Panc1 (cell line): ENCODE measurements around the gene THADA. TPM values are rescaled to one million over a fixed set of nuclear protein-coding genes. Genes with fewer than 3 reads are reported as not detected.

Experiments used
- ATAC-seq: fragments of 200-7000 bp; cut with Tn5 transposase; 2 replicates; pipeline ENCODE4 v1.9.1; 2020; ENCODE audit warnings: mild to moderate bottlenecking, moderate library complexity
- BruUV-seq: library from RNA; stranded (reverse); fragments of 400-500 nt; replicated peaks from 2 replicates; lab custom pipeline; 2021; lab: Mats Ljungman, UMichigan
- CTCF ChIA-PET: fragments of 300-600 bp; sonication (Branson Sonifier 250); formaldehyde crosslinking; loops from one replicate; lab custom pipeline; 2022; ENCODE audit warnings: antibody characterized with exemption; lab: Charles Lee
- POLR2A ChIA-PET: fragments of 300-600 bp; sonication (Branson Sonifier 250); formaldehyde crosslinking; loops from one replicate; lab custom pipeline; 2022; ENCODE audit warnings: antibody characterized with exemption; lab: Charles Lee
- DNase-seq: peaks from one replicate; pipeline ENCODE4 v3.0.0-alpha.2; 2010; ENCODE audit warnings: low read depth, low spot score
- H3K27ac ChIP-seq: 2 replicates; pipeline ENCODE4 v1.5.1; 2011; ENCODE audit warnings: mild to moderate bottlenecking, low read length, inconsistent platforms
- H3K27me3 ChIP-seq: fragments of 200-500 bp; sonication (Bioruptor generic); 2 replicates; pipeline ENCODE4 v1.6.0; 2014; ENCODE audit warnings: low read length, inconsistent platforms; ENCODE audit not compliant: control insufficient read depth, insufficient read depth
- H3K36me3 ChIP-seq: fragments of 200-500 bp; sonication (Bioruptor generic); 2 replicates; pipeline ENCODE4 v1.5.1; 2014; ENCODE audit warnings: inconsistent platforms, mild to moderate bottlenecking, low read length, moderate library complexity; ENCODE audit not compliant: control insufficient read depth, insufficient read depth
- H3K4me1 ChIP-seq: 2 replicates; pipeline ENCODE4 v1.5.1; 2011; ENCODE audit warnings: inconsistent platforms, mild to moderate bottlenecking, low read length, moderate library complexity; ENCODE audit not compliant: control insufficient read depth, insufficient read depth
- H3K4me3 ChIP-seq, 2 experiments: 2 replicates each; pipeline ENCODE4 v1.5.1; 2011 to 2012; ENCODE audit warnings: low read depth in 2 of 2, low read length in 2 of 2, mild to moderate bottlenecking in 2 of 2, inconsistent platforms in 1 of 2, moderate library complexity in 1 of 2
- H3K9me3 ChIP-seq: fragments of 200-500 bp; sonication (Bioruptor generic); 2 replicates; pipeline ENCODE4 v1.5.1; 2014; ENCODE audit warnings: low read depth, mild to moderate bottlenecking, inconsistent platforms, low read length, moderate library complexity; ENCODE audit not compliant: control insufficient read depth, insufficient read depth
- CTCF ChIP-seq: fragments of 450-650 bp; IDR thresholded peaks from 2 replicates; pipeline ENCODE4 v1.5.1; 2017; ENCODE audit warnings: mild to moderate bottlenecking
- POLR2AphosphoS5 ChIP-seq: IDR thresholded peaks from 2 replicates; pipeline ENCODE4 v1.6.1; 2012; ENCODE audit warnings: mild to moderate bottlenecking, low read depth, low read length, moderate library complexity
- SIN3A ChIP-seq: IDR thresholded peaks from 2 replicates; pipeline ENCODE4 v1.6.1; 2012; ENCODE audit warnings: low read depth, mild to moderate bottlenecking, low read length, moderate library complexity, borderline replicate concordance; ENCODE audit not compliant: insufficient read depth
- TCF7L2 ChIP-seq: IDR thresholded peaks from 2 replicates; pipeline ENCODE4 v1.6.1; 2011; ENCODE audit warnings: mild to moderate bottlenecking, low read depth, low read length, inconsistent platforms
- in situ Hi-C: cut with HindIII; loops from 2 replicates; pipeline ENCODE4 v1.10.0; 2016; ENCODE audit warnings: low sequenced_read_pairs, low pct_unique_long_range_greater_than_20kb
- intact Hi-C: fragments of 100-400 bp; cut with micrococcal nuclease; formaldehyde crosslinking; loops from one replicate; pipeline ENCODE4 v1.10.0; 2022; ENCODE audit not compliant: unreplicated experiment
- total RNA-seq: library from RNA; stranded (reverse); gene quantifications from one replicate; pipeline ENCODE4 v1.2.1, GENCODE V29; 2021; ENCODE audit not compliant: unreplicated experiment
- TF ChIP-seq, protein P1 (sequence below), 2 experiments: IDR thresholded peaks; 2 replicates each; pipeline ENCODE4 v1.6.1; 2011 to 2012; ENCODE audit warnings: low read depth in 2 of 2, control low read depth in 1 of 2, low read length in 1 of 2, mild to moderate bottlenecking in 1 of 2, moderate library complexity in 1 of 2; ENCODE audit not compliant: insufficient read depth in 1 of 2

THADA gene
- total RNA-seq, 1 experiment from 2014 or later = 37.2 TPM

DNA sequence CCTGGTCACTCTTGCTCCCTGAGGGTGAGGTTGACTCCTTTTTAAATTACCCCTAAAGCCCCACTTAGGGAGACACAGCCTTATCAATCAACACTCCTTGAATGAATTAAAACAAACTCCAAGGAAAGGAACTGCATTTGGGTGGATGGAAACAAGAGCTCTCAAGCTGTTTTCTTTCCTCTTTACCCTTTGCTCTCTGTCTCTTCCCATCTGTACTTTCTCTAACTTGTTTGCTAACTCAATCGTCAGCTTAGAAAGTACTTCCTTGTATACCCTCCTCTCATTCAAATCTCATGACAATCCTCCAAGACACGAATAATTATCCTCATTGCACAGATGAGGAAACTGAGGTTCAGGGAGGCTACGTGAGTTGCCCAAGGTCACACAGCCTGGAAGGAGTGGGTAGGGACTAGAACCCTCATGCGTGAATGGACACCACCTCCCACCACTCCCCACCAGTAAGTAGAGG lies 402.2 kb downstream of the THADA start:
- H3K27me3 ChIP-seq = no peaks in the 10 kb centered on the region
- BruUV-seq = no TSS peak
- TF ChIP-seq CTCF (no peak), TCF7L2 (no peak), POLR2AphosphoS5 (no peak), SIN3A (no peak)
- TF ChIP-seq, protein P1, sequence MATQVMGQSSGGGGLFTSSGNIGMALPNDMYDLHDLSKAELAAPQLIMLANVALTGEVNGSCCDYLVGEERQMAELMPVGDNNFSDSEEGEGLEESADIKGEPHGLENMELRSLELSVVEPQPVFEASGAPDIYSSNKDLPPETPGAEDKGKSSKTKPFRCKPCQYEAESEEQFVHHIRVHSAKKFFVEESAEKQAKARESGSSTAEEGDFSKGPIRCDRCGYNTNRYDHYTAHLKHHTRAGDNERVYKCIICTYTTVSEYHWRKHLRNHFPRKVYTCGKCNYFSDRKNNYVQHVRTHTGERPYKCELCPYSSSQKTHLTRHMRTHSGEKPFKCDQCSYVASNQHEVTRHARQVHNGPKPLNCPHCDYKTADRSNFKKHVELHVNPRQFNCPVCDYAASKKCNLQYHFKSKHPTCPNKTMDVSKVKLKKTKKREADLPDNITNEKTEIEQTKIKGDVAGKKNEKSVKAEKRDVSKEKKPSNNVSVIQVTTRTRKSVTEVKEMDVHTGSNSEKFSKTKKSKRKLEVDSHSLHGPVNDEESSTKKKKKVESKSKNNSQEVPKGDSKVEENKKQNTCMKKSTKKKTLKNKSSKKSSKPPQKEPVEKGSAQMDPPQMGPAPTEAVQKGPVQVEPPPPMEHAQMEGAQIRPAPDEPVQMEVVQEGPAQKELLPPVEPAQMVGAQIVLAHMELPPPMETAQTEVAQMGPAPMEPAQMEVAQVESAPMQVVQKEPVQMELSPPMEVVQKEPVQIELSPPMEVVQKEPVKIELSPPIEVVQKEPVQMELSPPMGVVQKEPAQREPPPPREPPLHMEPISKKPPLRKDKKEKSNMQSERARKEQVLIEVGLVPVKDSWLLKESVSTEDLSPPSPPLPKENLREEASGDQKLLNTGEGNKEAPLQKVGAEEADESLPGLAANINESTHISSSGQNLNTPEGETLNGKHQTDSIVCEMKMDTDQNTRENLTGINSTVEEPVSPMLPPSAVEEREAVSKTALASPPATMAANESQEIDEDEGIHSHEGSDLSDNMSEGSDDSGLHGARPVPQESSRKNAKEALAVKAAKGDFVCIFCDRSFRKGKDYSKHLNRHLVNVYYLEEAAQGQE (IDR thresholded peaks at IDR 0.05; ENCODE audit: insufficient read depth in 1 of 2, low read depth in 2 of 2, low read length in 1 of 2) = no peak
- POLR2A ChIA-PET = no interaction called here
- intact Hi-C loops = no loop called here
- ATAC-seq (no peak), DNase-seq (no peak)
- H3K36me3 ChIP-seq = no peaks in the 10 kb centered on the region
- in situ Hi-C loops = no loop called here
- no peaks in the 10 kb centered on the region for H3K9me3 ChIP-seq
- no peak overlapping the region; the same call in 1 of the 2 replicates for H3K27ac ChIP-seq
- H3K4me3 ChIP-seq = no peak overlapping the region
- CTCF ChIA-PET = no interaction called here
- peaks cover 5% of the 10 kb centered on the region; the same call in 1 of the 2 replicates for H3K4me1 ChIP-seq

DNA sequence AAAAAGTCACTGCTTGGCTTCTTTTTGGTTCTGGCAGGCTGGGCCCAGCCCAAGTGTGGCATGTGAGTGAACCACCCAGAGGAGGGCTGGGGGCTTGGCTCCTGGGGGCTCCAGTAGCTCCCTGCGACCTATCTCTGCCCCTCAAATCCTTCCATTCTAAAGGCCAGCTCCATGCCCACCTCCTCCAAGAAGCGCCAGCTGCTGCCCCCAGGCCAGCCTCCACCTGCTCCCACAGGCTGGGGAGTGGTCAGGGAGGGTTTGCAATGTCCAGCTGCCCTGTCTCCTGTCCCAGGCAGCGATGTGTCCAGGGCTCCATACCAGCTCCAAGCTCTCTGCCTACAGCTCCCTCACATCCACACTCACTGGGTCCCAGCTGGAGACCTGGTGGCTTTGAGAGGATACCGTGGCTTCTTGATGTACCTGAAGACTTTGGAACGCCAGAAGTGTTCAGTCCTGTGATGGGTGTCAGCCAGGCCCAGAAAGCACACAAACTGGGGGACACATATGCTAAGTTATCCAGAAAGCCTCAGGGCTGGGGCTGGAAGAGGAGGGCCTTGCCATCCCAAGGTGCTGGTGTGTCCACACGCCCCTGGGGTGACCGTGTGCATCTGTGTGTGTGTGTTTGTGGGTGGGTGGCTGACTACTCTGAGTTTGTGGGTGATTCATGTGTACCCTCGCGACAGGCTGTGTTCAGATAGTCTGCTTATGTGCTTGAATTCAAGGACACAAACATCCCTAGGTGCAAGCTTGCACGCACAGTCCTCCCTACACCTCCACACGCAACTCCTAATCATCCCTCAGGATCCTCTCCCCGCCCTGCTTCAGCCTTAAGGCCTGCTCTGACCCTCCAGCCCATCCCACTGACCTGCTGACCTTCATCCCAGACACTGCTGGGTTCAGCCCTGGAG lies 402.8 kb downstream of the THADA start:
- intact Hi-C loops = no loop called here
- Histone ChIP-seq H3K4me1 (peaks cover 5% of the 10 kb centered on the region; the same call in 1 of the 2 replicates), H3K36me3 (no peaks in the 10 kb centered on the region), H3K27ac (no peak overlapping the region; the same call in 1 of the 2 replicates), H3K27me3 (no peaks in the 10 kb centered on the region), H3K9me3 (no peaks in the 10 kb centered on the region), H3K4me3 (no peak overlapping the region)
- CTCF ChIA-PET = no interaction called here
- DNase-seq (no peak), ATAC-seq (no peak)
- TF ChIP-seq CTCF = no peak
- no peak for TF ChIP-seq TCF7L2
- TF ChIP-seq, protein P1 (IDR thresholded peaks at IDR 0.05; ENCODE audit: insufficient read depth in 1 of 2, low read depth in 2 of 2, low read length in 1 of 2) = no peak
- TF ChIP-seq SIN3A = no peak
- no peak for TF ChIP-seq POLR2AphosphoS5
- in situ Hi-C loops = no loop called here
- BruUV-seq = no TSS peak
- POLR2A ChIA-PET = no interaction called here
